ENCODE results near the gene SCN2A.

GRCh38 chr2:165224941-165225340, 14.3 kb upstream of the SCN2A start:
- TF ChIP-seq, protein P1, sequence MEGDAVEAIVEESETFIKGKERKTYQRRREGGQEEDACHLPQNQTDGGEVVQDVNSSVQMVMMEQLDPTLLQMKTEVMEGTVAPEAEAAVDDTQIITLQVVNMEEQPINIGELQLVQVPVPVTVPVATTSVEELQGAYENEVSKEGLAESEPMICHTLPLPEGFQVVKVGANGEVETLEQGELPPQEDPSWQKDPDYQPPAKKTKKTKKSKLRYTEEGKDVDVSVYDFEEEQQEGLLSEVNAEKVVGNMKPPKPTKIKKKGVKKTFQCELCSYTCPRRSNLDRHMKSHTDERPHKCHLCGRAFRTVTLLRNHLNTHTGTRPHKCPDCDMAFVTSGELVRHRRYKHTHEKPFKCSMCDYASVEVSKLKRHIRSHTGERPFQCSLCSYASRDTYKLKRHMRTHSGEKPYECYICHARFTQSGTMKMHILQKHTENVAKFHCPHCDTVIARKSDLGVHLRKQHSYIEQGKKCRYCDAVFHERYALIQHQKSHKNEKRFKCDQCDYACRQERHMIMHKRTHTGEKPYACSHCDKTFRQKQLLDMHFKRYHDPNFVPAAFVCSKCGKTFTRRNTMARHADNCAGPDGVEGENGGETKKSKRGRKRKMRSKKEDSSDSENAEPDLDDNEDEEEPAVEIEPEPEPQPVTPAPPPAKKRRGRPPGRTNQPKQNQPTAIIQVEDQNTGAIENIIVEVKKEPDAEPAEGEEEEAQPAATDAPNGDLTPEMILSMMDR (IDR thresholded peaks at IDR 0.05; ENCODE audit: insufficient read depth, low read length, poor library complexity, severe bottlenecking) = no peak
- no peak for TF ChIP-seq EZH2phosphoT487 (conservative IDR thresholded peaks at IDR 0.05; ENCODE audit: low read length)

All from SU-DHL-6 (cell line).